Measurements from ENCODE around the gene ACER3.
"Not testable (repeated sequence)": the region's sequence is repeated elsewhere in the genome, so short reads cannot be mapped to it uniquely, and the experiment has no call there.

The ACER3 gene

DNA sequence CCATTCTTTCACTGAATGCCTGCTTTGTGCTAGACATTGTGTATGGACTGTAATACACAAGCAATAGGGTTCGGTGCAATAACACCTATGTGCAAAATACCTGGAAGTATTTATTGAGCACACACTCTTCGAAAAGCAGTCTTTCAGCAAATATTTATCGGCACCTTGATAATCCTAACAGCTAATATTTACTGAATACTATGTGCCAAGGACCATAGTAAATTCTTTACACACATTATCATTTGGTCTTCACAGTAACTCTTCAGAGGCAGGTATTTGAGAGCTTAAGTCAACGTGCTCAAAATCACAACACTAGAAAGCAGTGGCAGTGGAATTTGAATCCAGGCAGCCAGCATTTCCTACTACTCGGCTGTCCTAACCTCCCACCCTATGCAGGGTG is 175.7 kb downstream of the ACER3 start:
- DNase-seq (ENCODE audit: low read depth in 2 of 2, low spot score in 1 of 2): no peak

DNA sequence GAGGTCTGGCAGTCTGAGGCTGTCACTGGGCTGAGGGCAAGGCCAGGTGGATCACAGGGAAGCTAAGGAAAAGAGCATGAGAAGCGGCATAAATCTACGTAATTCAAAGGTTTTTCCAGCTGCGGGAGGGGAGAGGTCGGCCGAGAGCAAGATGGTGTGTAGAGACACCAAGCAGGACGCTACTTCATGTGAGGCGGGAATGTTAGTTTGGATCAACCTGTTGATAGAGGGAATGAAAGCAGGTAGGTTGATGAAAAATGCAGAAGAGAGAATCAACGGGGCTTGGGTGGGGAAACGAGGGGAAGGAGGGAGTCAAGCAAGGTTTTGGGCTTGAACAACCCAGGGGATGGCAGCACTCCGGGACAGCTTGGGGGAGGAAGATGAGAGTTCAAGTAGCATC is 176.3 kb downstream of the ACER3 start:
- no peak for DNase-seq (ENCODE audit: low read depth in 2 of 2, low spot score in 1 of 2)

DNA sequence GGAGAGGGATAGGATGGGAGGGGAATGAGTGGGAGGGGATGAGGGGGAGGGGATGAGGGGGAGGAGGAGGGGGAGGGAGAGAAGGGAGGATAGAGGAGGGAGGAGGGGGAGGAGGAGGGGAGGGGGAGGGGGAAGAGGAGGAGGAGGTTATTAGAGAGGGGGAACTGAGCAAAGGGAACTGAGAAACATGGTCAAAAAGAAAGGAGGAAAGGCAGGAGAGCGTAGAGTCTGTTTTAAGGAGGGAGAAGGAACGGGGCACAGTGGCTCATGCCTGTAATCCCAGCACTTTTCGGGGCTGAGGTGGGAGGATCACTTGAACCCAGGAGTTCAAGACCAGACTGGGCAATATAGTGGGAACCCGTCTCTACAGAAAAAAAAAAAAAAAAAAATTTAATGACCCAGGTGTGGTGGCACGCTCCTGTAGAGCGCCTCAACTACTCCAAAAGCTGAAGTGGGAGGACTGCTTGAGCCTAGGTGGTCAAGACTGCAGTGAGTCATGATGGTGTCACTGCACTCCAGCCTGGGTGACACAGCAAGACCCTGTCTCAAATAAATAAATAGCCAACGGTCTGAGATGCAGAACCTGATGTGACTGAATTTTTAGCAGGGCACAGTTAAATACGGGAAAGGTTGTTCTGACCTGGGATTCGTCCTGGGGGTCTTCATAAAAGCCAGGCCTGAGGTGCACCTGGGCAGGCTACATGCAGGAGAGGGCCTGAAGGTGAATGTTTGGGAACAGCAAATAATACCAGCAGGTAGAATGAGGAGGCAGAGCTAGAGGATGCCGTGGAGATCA is 177.5 kb downstream of the ACER3 start:
- DNase-seq (ENCODE audit: low read depth in 2 of 2, low spot score in 1 of 2): no peak

DNA sequence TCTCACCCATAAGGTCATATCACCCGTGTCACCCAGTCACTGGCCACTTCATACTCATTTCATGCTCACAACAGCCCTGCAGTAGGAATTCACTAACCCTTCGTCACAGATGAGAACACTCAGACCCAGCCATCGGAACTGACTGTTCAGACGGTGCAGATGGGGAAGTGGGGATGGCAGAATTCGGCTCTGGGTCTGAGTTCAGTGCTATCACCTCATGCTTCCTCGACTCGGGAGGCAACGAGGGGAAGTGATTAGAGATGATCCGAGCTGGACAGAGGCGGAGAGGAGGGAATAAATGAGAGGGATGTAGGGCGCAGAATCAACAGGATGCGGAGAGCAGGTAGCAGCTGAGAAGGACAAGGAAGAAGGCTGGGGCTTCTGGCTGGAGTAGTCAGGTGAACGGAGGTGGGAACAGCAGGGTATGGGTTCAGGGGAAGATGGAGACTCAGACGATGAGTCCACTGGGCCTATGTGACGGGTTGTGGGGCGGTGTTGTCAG is 178.2 kb downstream of the ACER3 start:
- DNase-seq (ENCODE audit: low read depth in 2 of 2, low spot score in 1 of 2): no peak

DNA sequence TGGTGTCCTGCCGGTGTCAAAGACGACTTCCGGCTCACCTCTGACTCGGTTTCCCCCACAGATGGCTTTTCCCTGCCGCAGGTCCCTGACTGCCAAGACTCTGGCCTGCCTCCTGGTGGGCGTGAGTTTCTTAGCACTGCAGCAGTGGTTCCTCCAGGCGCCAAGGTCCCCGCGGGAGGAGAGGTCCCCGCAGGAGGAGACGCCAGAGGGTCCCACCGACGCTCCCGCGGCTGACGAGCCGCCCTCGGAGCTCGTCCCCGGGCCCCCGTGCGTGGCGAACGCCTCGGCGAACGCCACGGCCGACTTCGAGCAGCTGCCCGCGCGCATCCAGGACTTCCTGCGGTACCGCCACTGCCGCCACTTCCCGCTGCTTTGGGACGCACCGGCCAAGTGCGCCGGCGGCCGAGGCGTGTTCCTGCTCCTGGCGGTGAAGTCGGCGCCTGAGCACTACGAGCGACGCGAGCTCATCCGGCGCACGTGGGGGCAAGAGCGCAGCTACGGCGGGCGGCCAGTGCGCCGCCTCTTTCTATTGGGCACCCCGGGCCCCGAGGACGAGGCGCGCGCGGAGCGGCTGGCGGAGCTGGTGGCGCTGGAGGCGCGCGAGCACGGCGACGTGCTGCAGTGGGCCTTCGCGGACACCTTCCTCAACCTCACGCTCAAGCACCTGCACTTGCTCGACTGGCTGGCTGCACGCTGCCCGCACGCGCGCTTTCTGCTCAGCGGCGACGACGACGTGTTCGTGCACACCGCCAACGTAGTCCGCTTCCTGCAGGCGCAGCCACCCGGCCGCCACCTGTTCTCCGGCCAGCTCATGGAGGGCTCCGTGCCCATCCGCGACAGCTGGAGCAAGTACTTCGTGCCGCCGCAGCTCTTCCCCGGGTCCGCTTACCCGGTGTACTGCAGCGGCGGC is 179.0 kb downstream of the ACER3 start:
- no peak for DNase-seq (ENCODE audit: low read depth in 2 of 2, low spot score in 1 of 2)

DNA sequence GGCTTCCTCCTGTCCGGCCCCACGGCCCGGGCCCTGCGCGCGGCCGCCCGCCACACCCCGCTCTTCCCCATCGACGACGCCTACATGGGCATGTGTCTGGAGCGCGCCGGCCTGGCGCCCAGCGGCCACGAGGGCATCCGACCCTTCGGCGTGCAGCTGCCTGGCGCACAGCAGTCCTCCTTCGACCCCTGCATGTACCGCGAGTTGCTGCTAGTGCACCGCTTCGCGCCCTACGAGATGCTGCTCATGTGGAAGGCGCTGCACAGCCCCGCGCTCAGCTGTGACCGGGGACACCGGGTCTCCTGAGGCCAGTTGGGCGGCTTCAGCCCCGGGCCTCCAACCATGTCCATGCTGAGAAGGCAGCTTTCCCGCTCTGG is 179.7 kb downstream of the ACER3 start:
- no peak for DNase-seq (ENCODE audit: low read depth in 2 of 2, low spot score in 1 of 2)

DNA sequence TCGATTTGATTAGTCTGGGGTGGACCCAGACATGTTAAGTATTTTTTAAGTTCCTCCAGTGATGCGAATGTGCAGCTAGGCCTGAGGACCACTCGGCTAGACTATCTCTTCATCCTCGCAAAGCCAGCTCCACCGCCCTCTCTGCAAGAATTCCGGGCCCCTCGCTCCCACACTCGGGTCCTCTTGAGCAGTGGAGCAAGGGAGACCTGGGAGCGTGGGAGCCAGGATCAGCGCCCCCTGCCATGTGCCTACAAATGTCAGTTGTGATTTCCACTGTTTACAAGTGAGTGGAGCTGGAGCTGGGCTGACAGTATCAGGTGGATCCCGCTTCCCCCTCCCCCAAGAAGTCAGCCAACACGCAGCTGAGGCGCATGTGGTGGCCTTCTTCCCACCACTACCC is 180.2 kb downstream of the ACER3 start:
- DNase-seq (ENCODE audit: low read depth in 2 of 2, low spot score in 1 of 2): no peak

DNA sequence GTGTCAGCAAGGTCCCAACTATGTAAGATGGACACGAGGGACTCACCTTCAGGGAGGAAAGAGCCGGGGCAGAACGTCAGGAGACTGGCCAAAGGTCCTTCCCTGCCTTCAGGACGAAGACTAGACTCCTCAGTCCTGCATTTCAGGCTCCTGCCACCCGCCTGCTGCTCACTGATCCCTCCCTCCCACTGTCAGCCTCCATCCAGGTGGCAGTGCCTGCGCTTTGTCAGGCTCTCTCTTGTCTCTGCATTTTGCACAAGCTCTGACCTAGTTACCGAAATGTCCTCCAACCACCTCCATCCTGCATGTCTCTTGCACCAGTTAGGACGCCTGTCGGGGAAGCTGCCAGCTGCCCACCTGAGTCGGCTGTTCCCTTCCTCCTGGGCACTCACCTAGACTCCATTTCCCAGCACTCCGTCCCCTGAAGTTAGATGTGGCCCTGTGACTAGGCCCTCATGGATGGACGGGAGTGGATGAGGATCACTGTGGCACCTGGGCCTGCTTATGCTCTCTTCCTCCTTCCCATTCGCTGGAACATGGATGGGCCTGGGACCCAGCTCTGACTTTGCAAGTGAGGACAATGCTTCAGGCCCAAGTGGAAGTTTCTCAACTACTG is 181.5 kb downstream of the ACER3 start:
- no peak for DNase-seq (ENCODE audit: low read depth in 2 of 2, low spot score in 1 of 2)

DNA sequence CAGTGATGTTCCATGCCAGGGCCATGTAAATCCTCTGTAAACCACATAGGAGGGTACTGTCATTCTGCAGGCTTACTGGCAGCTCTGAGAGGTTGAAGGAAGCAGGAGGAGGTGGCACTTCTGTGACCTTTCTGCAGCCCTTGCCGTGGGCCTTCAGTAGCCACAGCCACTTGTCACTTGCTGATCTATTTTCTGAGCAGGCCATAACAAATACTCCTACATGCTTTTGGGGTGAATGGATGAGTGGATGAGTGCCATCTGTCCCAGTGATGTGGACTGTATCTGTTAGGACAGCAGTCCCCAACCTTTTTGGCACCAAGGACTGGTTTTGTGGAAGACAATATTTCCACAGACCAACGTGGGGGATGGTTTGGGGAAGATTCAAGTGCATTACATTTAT is 183.6 kb downstream of the ACER3 start:
- DNase-seq (ENCODE audit: low read depth in 2 of 2, low spot score in 1 of 2): no peak

DNA sequence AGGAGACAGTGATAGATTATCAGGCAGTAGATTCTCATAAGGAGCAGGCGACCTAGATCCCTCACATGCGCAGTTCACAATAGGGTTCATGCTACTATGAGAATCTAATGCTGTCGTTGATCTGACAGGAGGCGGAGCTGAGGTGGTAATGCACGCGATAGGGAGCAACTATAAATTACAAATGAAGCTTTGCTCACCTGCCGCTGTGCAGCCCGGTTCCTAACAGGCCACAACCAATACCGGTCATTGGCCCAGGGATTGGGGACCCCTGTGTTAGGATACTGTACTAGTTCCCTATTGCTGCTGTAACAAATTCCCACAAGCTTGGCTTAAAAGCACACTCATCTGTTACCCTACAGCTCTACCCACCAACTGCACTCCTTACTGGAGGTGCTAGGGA is 184.2 kb downstream of the ACER3 start:
- no peak for DNase-seq (ENCODE audit: low read depth in 2 of 2, low spot score in 1 of 2)

DNA sequence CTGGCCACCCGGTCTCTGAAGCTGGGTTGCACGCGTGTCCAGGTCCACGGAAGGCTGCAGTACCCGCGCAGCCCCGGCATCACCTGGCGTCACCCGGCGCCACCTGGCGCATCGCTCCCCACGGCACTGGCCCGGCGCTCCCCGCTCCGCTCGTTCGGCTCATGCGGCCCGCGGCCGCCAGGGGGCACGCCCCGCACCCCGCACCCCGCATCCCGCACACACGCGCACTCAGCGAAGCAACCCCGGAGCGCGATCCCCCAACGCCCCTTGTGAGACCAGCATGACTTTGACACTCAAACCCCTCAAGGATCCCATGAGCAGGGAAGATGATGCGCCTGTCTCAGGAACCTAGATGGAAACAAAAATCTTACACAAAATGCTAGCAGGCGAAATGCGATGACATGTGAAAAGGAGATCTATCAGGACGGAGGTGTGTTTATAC is 185.4 kb downstream of the ACER3 start:
- DNase-seq (ENCODE audit: low read depth in 2 of 2, low spot score in 1 of 2): peak in 1 of 2 donors; percentile 23

DNA sequence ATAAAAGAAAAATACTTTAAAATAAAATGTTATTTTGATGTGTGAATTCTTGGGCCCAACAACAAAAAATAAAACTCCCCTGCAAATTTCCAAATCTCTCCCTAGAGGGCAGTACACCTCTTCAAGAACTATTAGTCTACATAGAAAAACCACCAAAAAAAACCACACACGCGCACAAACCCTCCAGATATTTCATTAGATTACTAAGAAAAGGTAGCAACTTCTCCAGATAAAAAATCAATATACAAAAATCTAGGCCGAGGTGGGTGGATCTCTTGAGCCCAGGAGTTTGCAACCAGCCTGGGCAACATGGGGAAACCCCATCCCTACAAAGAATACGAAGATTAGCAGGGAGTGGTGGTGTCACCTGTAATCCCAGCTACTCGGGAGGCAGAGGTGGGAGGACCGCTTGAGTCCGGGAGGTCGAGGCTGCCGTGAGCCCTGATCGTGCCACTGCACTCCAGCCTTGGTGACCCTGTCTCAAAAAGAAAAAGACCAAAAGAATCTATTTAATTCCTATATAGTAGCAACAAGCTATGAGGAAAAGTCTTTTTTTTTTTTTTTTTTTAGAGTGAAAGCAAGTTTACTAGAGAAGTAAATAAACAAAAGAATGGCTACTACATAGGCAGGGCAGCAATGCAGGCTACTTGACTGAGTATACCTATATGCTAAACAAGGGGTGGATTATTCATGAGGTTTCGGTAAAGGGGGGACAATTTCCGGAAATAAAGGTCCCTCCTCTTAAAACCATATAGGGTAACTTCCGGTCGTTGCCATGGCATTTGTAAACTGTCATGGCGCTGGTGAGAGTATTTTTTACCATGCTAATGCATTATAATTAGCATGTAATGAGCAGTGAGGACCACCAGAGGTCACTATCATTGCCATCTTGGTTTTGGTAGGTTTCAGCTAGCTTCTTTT is 186.5 kb downstream of the ACER3 start:
- DNase-seq (ENCODE audit: low read depth in 2 of 2, low spot score in 1 of 2): peak; percentile 45 to 60

DNA sequence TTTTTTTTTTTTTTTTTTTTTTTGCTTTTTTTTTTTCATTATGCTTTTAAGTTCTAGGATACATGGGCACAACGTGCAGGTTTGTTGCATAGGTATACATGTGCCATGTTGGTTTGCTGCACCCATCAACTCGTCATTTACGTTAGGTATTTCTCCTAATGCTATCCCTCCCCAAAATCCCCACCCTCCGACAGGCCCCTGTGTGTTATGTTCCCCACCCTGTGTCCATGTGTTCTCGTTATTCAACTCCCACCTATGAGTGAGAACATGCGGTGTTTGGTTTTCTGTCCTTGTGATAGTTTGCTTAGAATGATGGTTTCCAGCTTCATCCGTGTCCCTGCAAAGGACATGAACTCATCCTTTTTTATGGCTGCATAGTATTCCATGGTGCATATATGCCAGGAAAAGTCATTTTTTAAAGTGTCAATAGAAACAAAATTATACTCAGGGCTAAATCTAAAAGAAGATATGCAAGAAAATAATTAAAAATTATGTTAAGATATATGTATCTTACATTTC is 187.3 kb downstream of the ACER3 start:
- DNase-seq (ENCODE audit: low read depth in 2 of 2, low spot score in 1 of 2): not testable (repeated sequence)

DNA sequence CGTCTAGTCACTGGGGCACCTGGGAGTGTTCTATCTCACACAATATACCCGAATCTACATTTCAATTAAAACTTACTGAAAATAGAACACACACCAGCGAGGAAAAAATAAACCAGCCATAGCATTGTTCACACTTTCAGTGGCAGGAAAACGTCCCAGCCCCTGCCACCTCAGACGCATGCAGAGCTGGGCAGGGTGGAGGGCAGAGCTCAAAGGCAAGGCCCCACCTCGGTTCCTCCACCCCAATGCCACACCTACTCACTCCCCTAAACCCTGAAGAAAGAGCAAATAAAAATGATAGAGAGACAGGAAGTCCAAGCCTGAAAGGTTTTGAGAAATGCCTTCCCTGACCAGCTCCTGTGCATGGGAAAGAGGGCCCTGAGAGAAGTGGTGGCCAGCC is 188.3 kb downstream of the ACER3 start:
- no peak for DNase-seq (ENCODE audit: low read depth in 2 of 2, low spot score in 1 of 2)

DNA sequence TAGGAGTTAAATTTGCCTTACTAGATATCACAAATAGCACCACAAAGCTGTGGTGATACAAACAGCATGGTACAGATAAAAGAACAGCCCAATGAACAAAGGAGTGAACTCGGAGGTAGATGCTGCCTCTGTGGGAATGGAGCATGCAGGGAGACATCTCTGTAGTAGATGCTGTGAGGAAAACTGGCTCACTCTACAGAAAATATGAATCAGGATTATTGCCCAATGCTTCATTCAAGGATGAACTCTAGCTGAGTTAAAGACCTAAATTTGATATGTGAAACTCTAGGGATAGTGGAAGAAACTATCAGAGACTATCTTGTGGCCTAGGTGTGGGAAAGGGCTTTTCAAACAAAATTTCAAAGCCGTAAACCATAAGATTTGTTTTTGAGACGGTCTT is 190.8 kb downstream of the ACER3 start:
- no peak for DNase-seq (ENCODE audit: low read depth in 2 of 2, low spot score in 1 of 2)

DNA sequence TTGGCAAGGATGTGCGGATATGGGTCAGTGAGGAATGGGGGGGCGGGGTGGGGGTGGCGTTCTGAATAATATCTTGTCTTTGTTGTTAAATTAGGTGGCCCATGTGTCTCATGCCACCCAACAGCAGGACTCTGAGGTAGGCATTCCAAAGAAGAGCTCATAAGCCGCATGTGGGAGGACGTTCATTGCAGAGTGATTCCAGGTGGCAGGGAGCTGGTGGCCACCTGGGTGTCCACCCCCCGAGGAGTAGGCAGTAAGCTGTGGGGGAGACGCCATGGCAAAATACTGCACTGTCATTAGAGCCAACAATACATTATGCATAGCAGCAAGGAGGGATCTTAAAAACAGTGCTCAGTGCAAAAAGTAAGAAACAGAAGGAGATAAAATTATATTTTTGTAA is 191.8 kb downstream of the ACER3 start:
- DNase-seq (ENCODE audit: low read depth in 2 of 2, low spot score in 1 of 2): no peak

DNA sequence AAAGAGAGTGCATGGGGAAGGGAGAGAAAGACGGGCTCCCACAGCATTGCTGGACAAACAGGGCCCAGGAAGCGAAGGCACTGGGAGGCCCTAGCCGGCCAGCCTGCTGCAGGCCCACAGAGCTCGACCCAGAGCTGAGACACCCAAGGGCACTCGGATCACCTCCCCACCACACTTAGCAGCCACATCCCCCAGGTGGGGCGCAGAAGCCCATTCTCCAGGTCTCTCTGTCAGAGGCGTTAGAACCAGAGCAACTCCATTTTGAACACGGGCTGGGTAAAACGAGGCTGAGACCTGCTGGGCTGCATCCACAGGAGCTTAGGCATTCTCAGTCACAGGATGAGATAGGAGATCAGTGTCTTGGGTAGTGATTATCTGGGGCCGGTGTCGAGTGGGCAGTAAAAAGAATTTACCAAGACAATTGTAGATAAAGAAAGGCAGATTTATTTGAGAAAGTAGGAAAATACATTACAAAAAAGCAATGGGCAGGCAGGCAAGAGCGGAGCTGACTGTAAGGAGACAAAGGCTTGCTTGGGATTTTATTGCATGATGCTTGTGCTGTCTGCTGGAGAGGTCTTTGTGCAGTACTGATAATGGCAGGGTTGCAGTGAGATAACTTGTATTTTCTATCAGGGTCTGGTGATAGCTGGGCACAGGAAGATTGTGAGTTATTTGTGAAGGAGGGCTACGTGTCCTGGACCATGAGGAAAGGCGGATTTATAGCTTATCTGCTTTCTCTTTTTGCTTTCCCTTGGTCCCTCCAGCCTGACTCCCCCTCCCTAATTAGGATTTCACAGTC is 192.7 kb downstream of the ACER3 start:
- DNase-seq (ENCODE audit: low read depth in 2 of 2, low spot score in 1 of 2): no peak

DNA sequence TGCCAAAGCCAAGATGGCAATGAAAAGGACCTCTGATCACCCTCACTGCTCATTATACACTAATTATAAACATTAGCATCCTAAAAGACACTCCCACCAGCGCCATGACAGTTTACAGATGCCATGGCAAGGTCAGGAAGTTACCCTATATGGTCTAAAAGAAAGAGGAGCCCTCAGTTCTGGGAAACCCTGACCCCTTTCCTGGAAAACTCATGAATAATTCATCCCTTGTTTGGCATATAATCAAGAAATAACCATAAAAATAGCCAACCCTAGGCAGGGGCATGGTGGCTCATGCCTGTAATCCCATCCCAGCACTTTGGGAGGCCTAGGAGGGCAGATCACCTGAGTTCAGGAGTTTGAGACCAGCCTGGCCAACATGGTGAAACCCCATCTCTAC is 193.4 kb downstream of the ACER3 start:
- DNase-seq (ENCODE audit: low read depth in 2 of 2, low spot score in 1 of 2): no peak

DNA sequence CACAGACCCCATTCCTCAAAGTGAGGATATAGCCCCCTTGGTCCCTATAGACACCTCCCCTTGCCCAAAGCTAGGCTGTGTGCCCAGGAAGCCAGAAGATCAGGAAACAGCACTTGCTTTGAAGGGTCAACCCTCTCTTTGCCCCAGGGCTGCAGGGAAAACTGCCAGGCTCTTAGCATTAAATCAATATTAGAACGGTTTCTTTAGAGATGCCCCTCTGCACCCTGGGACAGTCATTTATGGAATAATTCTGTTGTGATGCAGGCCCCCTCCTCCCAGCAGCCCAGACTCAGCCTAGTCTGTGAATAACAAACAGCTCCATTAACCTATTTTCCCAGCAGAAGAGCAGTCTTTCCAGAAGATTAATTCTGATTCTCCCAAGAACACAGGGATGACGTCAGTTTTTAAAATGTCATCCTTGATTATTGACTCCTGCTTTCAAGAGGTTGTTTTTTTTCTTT is 194.4 kb downstream of the ACER3 start:
- DNase-seq (ENCODE audit: low read depth in 2 of 2, low spot score in 1 of 2): no peak
